Adrenal gland (tissue), 5 donors: ENCODE measurements around the gene PITX3.

Experiments used
- CTCF ChIP-seq, 6 experiments: fragments of 450-650 bp in 4 of 6; fragments of 200-600 bp in 2 of 6; sonication (generic) in 1 of 6; IDR thresholded peaks; 1 replicate in 5 of 6; 2 replicates in 1 of 6; pipeline versions ENCODE4 v1.5.1 to v1.8.0; 2016 to 2021; ENCODE audit warnings: antibody characterized with exemption in 6 of 6, mild to moderate bottlenecking in 2 of 6, moderate library complexity in 1 of 6
- POLR2A ChIP-seq, 2 donors: fragments of 450-650 bp; IDR thresholded peaks; one replicate each; pipeline ENCODE4 v1.6.1; 2017; ENCODE audit warnings: antibody characterized with exemption in 2 of 2, mild to moderate bottlenecking in 2 of 2, moderate library complexity in 1 of 2
- donor health status: DM: no; HTN: no; CAD: no.

GRCh38 chr10:102269017-102269416 is 27.7 kb upstream of the PITX3 start:
- TF ChIP-seq POLR2A (IDR thresholded peaks at IDR 0.05), result no peak
- no peak for TF ChIP-seq CTCF (IDR thresholded peaks at IDR 0.05)
